DMS153 treated with DMSO at 0.1 percent for 48 hours (cell line): Measurements from ENCODE around the gene ZNF83.
A peak's percentile ranks its signal among the peaks of the same experiment; 100 is the strongest.
"Not testable (repeated sequence)": the region's sequence is repeated elsewhere in the genome, so short reads cannot be mapped to it uniquely, and the experiment has no call there.

ENCODE experiments used
- DNase-seq: peaks from one replicate; lab custom pipeline; 2025; ENCODE audit not compliant: unreplicated experiment; lab: John Stamatoyannopoulos, UW

Gene ZNF83

GRCh38 chr19:52640916-52641315, 2.8 kb upstream of the ZNF83 start:
- no peak for DNase-seq

GRCh38 chr19:52639996-52640395, 1.8 kb upstream of the ZNF83 start:
- DNase-seq = no peak

GRCh38 chr19:52638601-52639000, 446 bp upstream of the ZNF83 start:
- DNase-seq = no peak

GRCh38 chr19:52635786-52636570, 2.2 kb downstream of the ZNF83 start:
- DNase-seq = no peak

GRCh38 chr19:52627441-52627840, 10.7 kb downstream of the ZNF83 start:
- not testable (repeated sequence) for DNase-seq

- no peak for DNase-seq
These were observed 11.2 kb downstream of the ZNF83 start for GRCh38 chr19:52626915-52627314.

GRCh38 chr19:52622261-52622660, 15.9 kb downstream of the ZNF83 start:
- no peak for DNase-seq

GRCh38 chr19:52621376-52621775, 16.8 kb downstream of the ZNF83 start:
- DNase-seq = no peak

GRCh38 chr19:52613299-52613906, 24.8 kb downstream of the ZNF83 start:
- DNase-seq = no peak

GRCh38 chr19:52603558-52604207, 34.5 kb downstream of the ZNF83 start:
- DNase-seq = no peak

GRCh38 chr19:52602941-52603340, 35.2 kb downstream of the ZNF83 start:
- no peak for DNase-seq

- not testable (repeated sequence) for DNase-seq
These were observed 36.2 kb downstream of the ZNF83 start for GRCh38 chr19:52601974-52602366.

GRCh38 chr19:52601025-52601973, 36.9 kb downstream of the ZNF83 start:
- peak; percentile 71 for DNase-seq

GRCh38 chr19:52600639-52601024, 37.5 kb downstream of the ZNF83 start:
- DNase-seq = no peak

- no peak for DNase-seq
These were observed 38.9 kb downstream of the ZNF83 start for GRCh38 chr19:52599241-52599640.

GRCh38 chr19:52593441-52593840, 44.7 kb downstream of the ZNF83 start:
- not testable (repeated sequence) for DNase-seq

GRCh38 chr19:52592301-52592700, 45.9 kb downstream of the ZNF83 start:
- DNase-seq = no peak

GRCh38 chr19:52590728-52591127, 47.4 kb downstream of the ZNF83 start:
- DNase-seq = no peak

- no peak for DNase-seq
These were observed 52.6 kb downstream of the ZNF83 start for GRCh38 chr19:52585604-52586003.

- no peak for DNase-seq
These were observed 53.3 kb downstream of the ZNF83 start for GRCh38 chr19:52584736-52585440.
